Measurements from ENCODE around the gene AP1S1.
"Not testable (repeated sequence)": the region's sequence is repeated elsewhere in the genome, so short reads cannot be mapped to it uniquely, and the experiment has no call there.

Gene AP1S1

GRCh38 chr7:101116898-101117297 lies 37.4 kb upstream of the AP1S1 start:
- DNase-seq (ENCODE audit: low spot score), result no peak
- ChIA-PET CTCF (no interaction called here), POLR2A (ENCODE audit: low non-redundant PET) (no interaction called here)
- peak overlapping the region; percentile 58 for H3K27ac ChIP-seq
- TF ChIP-seq, protein P1, sequence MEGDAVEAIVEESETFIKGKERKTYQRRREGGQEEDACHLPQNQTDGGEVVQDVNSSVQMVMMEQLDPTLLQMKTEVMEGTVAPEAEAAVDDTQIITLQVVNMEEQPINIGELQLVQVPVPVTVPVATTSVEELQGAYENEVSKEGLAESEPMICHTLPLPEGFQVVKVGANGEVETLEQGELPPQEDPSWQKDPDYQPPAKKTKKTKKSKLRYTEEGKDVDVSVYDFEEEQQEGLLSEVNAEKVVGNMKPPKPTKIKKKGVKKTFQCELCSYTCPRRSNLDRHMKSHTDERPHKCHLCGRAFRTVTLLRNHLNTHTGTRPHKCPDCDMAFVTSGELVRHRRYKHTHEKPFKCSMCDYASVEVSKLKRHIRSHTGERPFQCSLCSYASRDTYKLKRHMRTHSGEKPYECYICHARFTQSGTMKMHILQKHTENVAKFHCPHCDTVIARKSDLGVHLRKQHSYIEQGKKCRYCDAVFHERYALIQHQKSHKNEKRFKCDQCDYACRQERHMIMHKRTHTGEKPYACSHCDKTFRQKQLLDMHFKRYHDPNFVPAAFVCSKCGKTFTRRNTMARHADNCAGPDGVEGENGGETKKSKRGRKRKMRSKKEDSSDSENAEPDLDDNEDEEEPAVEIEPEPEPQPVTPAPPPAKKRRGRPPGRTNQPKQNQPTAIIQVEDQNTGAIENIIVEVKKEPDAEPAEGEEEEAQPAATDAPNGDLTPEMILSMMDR (conservative IDR thresholded peaks at IDR 0.05; ENCODE audit: low read depth), result no peak

DNA sequence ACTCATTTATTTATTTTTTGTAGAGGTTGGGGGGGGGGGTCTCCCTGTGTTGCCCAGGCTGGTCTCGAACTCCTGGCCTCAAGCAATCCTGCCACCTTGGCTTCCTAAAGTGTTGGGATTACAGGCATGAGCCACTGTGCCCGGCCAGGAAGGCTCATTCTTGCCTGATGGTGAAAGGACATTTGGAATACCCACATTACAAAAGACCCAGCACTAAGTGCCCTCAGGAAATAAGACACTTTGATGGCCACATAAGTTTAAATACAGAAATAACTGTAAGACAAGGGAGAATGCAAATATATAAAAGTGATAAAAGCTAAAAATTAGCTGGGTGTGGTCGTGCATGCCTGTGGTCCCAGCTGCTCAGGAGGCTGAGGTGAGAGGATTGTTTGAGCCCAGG lies 35.4 kb upstream of the AP1S1 start:
- DNase-seq (ENCODE audit: low spot score), result no peak
- ChIA-PET CTCF (no interaction called here), POLR2A (ENCODE audit: low non-redundant PET) (interaction anchor here (0.8 kb wide), 1 partner anchor 10 kb away, joined by 7 read pairs; no protein-coding TSS in a partner anchor)
- peak overlapping the region; percentile 58 for H3K27ac ChIP-seq
- TF ChIP-seq, protein P1 (conservative IDR thresholded peaks at IDR 0.05; ENCODE audit: low read depth), result no peak

DNA sequence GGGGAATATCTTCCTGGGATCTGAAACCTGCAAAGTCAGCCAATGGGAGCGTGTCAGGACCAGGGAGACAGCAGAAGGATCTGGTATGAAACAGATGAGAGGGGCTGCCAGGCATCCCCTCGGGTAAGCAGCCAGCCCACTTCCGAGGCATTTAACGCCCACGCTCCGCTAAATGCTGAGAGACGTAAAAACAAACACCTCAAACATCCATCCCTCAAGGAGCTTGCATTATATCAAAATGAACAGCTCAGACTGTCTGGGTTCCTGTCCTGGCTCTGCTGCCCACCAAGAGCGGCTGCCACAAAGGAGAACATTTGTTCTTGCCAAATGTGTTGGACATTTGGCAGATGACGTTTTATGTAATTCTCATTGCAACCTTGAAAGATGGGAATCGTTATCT lies 34.4 kb upstream of the AP1S1 start:
- ChIA-PET CTCF (no interaction called here), POLR2A (ENCODE audit: low non-redundant PET) (interaction anchor here (0.7 kb wide), 1 partner anchor 26 kb away, joined by 3 read pairs; no protein-coding TSS in a partner anchor)
- no peak for DNase-seq (ENCODE audit: low spot score)
- TF ChIP-seq, protein P1 (conservative IDR thresholded peaks at IDR 0.05; ENCODE audit: low read depth), result no peak
- 0 out of 2 replicates have a peak overlapping the region, but pooled peaks have one; percentile 23 for H3K27ac ChIP-seq

GRCh38 chr7:101120315-101120714 lies 34.0 kb upstream of the AP1S1 start:
- no peak for DNase-seq (ENCODE audit: low spot score)
- TF ChIP-seq, protein P1 (conservative IDR thresholded peaks at IDR 0.05; ENCODE audit: low read depth), result no peak
- peak overlapping the region; percentile 38 for H3K27ac ChIP-seq
- ChIA-PET POLR2A (ENCODE audit: low non-redundant PET) (no interaction called here), CTCF (no interaction called here)

- peak overlapping the region; percentile 97 for H3K27ac ChIP-seq
- DNase-seq (ENCODE audit: low spot score), result not testable (repeated sequence)
- ChIA-PET POLR2A (ENCODE audit: low non-redundant PET) (interaction anchor here (0.7 kb wide), 1 partner anchor 137 kb away, joined by 3 read pairs; no protein-coding TSS in a partner anchor), CTCF (interaction anchor here (0.6 to 0.7 kb wide), 2 partner anchors 41 to 670 kb away, joined by 3 to 4 read pairs; no protein-coding TSS in a partner anchor)
These were observed 32.7 kb upstream of the AP1S1 start for GRCh38 chr7:101121631-101121990.

- ChIA-PET POLR2A (ENCODE audit: low non-redundant PET) (interaction anchor here (0.7 kb wide), 1 partner anchor 137 kb away, joined by 3 read pairs; no protein-coding TSS in a partner anchor), CTCF (interaction anchor here (0.6 to 0.7 kb wide), 3 partner anchors 34 to 670 kb away, joined by 3 to 4 read pairs (median 3); no protein-coding TSS in a partner anchor)
- TF ChIP-seq, protein P1 (conservative IDR thresholded peaks at IDR 0.05; ENCODE audit: low read depth), result no peak
- peak overlapping the region; percentile 97 for H3K27ac ChIP-seq
- DNase-seq (ENCODE audit: low spot score), result peak; percentile 89
These were observed 32.0 kb upstream of the AP1S1 start for GRCh38 chr7:101121991-101122932.
